HG03378 (cell line): Measurements from ENCODE around the gene ALDH18A1.

Experiments
- ATAC-seq: cut with Tn5 transposase; IDR thresholded peaks from one replicate; pipeline ENCODE4 v1.9.1; 2021; ENCODE audit warnings: mild to moderate bottlenecking, moderate library complexity; ENCODE audit not compliant: unreplicated experiment

Gene ALDH18A1

DNA sequence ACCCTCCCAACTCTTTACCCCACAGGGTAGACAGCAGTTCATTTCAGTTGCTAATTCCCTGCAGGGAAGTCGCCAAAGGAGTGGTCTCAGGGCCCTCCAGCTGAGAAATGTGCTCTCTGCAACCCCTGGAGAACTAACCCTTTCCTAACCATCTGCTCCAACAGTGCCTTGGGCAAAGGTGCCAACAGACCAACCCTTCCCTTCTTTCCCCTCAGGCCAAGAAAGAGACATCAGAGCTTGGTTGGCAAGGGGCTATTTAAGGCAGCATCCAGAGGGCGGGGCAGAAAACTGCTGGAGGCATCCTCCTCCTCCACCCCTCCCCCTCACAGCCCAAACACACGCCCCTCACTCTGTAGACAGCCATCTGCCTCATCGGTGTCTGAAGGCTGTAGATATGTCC lies 97.0 kb downstream of the ALDH18A1 start:
- no peak for ATAC-seq

DNA sequence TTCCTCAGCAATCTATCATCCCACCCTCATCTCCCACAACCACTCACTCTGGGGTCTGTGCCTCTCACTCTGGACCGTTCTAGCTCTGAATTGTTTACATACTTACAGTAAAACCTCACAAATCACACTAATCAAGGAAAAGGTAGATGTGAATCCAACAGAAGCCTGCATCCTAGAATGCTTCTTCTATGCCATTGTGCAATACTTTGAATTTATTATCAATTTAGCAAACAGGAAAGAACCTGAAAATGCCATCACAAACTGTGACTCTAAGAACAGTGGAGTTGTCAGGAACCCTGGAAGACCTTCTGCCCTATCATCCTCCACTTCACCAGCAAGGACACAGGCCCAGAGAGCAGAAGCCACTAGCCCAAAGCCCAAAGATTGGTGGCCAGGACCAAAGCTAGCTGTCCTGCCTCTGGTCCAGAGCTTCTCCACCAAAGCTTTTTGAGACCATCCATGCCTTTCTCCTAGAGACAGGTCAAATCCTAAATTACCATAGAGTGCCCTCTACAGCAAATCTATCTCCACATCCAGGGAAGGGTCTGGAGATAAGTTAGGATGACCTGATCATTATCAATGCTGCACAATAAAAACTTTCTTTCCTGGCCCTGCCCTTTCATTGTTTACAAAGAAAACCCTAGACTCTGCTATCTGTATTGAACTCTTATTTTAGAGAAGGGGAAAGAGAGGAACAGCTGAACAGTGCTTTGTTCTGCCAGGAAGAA lies 97.8 kb downstream of the ALDH18A1 start:
- no peak for ATAC-seq

DNA sequence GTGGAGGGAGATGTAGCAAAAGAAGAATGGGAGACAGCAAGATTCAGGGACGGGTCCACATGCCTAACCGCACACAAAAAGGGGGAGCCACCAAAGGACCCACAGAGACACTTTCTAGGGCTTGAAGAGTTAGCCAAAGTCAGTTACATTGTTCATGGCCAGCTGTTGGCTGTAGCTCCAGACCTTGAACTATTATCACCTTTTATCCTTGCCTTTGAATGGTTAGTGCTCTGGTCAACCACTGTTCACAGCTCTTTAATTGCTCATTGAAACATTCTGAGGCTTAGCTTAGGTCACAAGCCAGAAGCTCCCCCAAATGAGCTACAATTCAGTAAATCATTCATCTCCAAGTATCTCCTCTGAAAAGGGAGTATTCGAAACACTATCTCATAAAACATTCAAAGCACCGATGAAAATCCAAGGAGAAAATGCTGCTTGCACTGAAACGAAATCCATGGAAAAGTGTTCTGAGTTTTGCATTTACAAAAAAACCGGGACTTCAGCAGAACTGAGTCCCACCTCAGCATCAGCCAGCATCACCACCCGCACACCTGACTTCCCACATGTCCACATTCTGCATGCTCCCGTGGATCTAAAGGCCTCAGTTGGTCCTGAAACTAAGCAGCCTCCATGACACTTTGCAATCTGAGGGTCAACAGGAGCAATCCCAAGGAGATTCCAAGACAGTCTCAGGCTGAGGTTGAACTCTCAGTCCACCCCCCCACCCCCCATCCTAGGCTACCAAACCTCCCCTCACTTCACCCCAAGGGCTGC lies 99.3 kb downstream of the ALDH18A1 start:
- no peak for ATAC-seq
